Medulla oblongata (tissue), 1 donor: ENCODE data around the gene HGS.
"Not testable (repeated sequence)": the region's sequence is repeated elsewhere in the genome, so short reads cannot be mapped to it uniquely, and the experiment has no call there.

Experiments used
- DNase-seq: peaks from one replicate; pipeline ENCODE4 v3.0.0-alpha.2; 2015; ENCODE audit errors: extremely low spot score

The HGS gene

DNA sequence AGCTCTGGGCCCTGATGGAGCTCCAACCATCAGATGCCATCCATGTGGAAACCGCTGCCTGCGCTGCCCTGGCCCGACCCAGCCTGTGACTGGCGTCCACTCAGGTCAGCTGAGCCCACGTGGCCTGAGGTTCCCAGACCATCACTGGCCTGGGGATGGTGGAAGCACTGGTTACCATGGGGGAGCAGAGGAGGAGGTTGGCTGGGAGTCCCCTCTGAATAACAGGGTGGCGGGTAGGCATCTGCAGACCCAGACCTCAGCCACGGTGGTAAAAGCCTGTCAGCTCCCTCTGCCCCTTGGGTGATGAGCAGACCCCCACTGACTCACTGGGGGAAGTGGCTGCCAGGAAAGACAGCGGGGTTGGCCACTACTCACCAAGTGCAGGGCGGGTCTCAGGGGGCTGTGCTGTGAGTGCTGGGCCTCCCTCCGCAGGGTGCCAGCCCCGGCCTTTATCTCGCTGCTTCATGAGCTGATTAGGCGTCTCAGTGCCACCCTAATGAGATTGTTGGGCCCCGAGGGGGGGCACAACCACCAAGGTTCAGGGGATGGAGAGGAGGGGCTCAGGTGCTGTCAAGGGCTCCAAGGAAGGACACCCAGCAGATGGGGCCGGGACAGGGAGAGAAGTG, 27.6 kb upstream of the HGS start, which contains the start of gene PDE6G:
Gene PDE6G, minus strand, starts transcription at position 425 of the 626 bp plus-strand sequence. CDS start 3,237 bp downstream, outside the sequence.
- no peak for DNase-seq

DNA sequence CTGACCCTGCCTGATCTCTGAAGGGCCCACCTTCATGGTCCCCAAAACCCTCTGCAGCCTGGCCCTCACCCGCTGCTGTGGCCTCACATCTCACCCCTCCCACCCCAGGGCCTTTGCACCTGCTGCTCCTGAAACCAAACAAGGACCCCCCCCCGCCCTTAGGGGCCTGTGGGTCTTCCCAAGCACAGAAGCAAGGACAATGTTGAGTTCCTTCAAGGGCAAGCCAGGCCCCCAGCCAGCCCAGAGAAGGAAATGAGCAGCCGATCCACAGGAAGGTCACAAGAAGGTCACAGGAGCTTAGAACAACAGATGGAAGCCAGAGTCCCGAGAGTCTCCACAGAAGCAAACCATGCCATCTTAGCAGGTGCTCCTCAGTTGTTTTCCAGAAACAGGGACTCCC, 27.0 kb upstream of the HGS start:
- DNase-seq, result no peak

DNA sequence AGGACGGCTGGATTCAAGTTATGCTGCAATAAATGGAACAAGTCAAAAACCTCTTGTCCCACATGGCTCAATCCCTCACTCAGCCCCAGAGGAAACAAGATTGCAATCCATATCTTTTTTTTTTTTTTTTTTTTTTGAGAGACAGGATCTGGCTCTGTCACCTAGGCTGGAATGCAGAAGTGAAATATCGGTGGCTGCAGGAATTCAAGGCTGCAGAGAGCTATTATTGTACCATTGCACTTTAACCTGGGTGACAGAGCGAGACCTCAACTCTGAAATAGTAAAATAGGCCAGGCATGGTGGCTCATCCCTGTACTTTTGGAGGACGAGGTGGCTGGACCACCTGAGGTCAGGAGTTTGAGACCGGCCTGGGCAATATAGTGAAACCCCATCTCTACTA, 24.8 kb upstream of the HGS start:
- DNase-seq, result no peak

DNA sequence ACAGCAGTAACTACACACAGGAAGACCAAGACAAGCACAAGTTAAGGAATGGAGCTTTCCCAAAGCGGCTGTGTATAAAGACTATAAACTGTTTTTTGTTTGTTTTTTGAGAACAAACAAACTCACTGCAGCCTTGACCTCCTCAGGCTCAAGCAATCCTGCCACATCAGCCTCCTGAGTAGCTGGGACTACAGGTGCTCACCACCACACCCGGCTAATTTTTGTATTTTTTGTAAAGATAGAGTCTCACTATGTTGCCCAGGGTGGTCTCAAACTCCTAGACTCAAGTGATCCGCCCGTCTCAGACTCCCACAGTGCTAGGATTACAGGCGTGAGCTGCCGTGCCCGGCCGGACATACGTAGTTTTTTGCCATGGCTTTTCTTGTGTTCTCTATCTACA, 23.4 kb upstream of the HGS start:
- no peak for DNase-seq

DNA sequence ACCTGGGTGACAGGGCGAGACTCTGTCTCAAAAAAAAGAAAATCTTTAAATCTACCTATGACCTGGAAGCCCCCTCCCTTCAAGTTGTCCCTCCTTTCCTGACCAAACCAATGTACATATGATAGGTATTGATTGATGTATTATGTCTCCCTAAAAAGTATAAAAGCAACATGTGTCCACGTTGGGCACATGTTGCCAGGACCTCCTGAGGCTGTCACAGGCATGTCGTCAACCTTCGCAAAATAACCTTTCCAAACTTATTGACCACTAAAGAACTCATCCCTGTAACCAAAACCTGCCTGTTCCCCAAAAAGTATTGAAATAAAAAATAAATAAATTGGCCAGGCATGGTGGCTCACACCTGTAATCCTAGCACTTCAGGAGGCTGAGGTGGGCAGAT, 21.8 kb upstream of the HGS start:
- DNase-seq, result no peak

DNA sequence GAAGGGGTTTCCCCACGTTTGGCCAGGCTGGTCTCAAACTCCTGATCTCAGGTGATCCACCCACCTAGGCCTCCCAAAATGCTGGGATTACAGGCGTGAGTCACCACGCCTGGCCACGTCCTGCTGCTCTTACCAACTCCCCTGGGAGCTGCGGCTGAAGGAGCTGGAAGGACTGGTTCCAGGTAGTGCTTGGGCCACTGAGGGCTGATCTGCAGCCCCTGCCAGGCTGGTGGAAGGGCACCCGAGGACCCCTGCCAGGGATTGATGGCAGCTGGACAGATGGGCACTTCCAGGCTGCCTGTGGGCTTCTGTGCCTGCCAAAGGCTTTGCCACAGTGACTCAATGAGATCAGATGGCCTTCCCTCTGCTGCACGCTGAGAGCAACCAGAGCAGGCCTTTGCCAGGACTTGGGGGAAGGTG, 19.8 kb upstream of the HGS start:
- DNase-seq, result no peak

DNA sequence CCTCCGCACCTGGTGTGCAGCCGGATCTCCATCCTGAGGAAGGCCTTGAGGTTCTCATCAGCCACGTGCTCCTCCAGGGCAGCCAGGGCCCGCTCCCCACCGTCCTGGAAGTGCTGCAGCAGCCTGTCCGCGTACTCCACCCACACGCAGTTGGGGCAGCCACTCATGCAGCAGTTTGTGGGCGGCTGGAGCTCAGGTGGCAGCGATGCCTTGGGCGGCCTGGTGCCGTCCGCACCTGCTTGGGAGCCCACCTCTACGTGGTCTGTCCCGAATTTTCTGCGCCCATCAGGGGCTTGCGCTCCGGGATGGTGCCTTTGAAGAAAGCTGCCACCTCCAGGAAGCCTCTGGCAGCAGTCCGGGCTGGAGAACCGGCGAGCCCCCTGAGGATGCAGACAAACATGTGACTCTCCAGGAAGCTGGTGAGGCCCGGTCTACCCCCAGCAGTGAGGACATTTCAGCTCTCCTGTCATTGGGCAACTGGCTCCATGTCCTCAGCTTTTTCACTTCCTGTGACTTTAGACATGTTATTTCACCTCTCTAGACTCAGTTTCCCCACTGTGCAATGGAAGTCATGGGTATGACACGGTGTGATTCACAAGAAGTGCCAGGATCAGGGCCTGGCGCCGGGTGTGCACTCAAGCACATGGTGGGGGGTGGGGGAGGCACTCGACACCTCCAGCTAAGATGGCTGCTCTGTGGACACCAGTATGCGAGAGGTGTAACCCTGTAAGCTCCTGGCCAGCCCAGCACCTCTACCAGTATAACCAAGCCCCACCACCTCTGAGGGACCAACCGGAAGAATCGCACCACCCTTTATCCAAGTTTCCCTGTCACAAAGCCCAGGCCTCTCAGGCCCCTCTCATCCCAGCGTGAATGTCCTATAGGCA, 18.4 kb upstream of the HGS start:
- DNase-seq, result no peak

DNA sequence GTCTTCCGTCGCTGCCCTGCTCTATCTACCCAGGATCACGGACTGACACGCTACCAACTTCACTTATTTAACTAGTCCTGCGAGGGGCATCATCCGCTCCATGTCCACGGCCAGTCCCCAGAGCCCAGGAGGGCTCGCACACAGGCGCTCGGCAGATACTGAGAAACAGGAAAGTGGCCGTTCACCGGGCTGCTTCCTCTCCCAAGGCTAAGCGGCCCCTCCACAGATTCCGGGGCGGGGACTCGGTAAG, 17.8 kb upstream of the HGS start:
- no peak for DNase-seq

DNA sequence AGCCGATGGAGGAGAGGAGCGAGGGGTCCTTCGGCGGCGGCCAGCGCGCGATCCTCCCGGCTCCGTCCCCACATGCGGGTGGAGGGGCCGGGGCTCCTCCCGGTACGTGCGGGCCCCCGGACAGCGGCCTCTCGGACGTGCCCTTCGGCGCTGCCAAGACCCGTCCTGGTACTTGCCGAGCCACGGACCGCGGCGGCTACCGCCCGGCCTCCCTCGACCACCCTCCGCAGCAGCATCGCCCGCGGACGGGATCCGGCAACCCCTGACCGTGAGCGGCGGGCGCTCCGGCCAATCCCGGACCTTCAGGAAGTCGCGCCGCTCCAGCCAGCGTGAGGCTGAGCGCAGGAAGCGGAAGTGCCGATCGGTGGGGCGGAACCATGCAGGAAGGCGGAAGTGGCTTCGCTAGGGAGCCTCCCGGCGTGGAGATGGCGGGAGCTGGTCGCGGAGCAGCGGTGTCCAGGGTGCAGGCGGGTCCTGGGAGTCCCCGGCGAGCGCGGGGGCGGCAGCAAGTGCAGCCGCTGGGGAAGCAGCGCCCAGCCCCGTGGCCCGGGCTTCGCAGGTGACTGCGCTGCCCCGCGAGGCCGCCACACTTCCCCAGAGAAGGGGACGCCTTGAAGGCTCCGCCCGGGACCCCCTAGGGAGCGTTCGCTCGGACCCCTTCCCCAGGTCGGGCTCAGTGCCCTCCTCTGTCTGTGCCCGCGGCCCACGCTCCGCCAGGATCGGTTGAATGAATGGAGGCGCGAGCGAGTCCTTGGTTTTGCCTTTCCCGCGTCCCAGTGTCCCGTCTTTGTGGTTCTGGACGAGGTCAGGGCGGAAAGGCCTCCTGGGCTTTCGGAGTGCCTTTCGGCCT, 17.2 kb upstream of the HGS start, which contains the start of the genes CCDC137 and OXLD1:
Gene CCDC137, plus strand, starts transcription at position 396 of the 850 bp plus-strand sequence. Its CDS starts 30 bp downstream, at position 426.
Gene OXLD1, minus strand, starts transcription at position 264 of the 850 bp plus-strand sequence. Its CDS starts 28 bp downstream, at position 236.
- peak; percentile 97 for DNase-seq

DNA sequence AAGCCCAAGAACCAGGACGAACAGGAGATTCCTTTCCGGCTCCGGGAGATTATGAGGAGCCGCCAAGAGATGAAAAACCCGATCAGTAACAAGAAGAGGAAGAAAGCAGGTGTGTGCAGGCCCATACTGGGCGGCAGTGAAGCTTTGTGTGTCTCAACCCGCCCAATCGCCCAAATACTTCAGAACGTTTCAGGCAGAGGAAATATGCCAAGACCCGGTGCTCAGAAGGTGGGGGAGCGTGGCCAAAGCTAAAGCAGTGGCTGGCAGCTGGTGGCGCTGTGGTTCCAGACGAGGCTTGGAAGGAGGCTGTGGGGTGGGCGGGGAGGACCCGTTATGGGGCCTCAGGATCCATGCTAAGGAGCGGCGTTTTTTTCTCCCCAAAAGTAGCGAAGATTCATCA, 16.1 kb upstream of the HGS start:
- no peak for DNase-seq

DNA sequence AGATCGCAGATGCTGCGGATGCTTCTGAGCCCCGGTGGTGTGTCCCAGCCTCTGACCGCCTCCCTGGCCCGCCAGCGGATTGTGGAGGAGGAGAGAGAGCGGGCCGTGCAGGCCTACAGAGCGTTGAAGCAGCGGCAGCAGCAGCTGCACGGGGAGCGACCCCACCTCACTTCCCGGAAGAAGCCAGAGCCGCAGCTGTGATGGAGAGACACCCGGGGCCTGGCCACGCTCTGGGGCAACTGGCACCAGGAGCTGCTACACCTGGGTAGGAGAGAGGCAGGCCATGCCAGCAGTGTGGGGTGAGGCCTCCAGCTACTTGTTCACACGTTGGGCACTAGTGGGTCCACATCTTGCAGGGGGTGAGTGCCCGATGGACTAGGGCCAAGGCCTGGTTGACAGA, 11.3 kb upstream of the HGS start:
- no peak for DNase-seq

DNA sequence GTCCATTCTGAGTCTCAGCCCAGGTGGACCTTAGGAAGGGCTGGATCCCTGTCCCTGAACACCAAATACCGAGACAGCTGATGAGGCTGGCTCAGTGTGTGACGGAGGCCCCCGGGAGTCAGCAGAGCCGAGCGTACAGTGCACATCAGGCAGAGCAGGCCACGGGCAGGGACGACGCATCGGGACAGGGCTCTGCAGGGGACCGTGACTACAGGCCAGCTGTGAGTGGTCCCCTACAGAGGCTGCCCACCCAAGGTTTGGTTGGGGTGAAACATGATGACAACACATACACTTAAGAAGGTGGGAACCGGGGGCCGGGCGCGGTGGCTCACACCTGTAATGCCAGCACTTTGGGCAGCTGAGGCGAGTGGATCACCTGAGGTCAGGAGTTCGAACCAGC, 10.9 kb upstream of the HGS start:
- no peak for DNase-seq

DNA sequence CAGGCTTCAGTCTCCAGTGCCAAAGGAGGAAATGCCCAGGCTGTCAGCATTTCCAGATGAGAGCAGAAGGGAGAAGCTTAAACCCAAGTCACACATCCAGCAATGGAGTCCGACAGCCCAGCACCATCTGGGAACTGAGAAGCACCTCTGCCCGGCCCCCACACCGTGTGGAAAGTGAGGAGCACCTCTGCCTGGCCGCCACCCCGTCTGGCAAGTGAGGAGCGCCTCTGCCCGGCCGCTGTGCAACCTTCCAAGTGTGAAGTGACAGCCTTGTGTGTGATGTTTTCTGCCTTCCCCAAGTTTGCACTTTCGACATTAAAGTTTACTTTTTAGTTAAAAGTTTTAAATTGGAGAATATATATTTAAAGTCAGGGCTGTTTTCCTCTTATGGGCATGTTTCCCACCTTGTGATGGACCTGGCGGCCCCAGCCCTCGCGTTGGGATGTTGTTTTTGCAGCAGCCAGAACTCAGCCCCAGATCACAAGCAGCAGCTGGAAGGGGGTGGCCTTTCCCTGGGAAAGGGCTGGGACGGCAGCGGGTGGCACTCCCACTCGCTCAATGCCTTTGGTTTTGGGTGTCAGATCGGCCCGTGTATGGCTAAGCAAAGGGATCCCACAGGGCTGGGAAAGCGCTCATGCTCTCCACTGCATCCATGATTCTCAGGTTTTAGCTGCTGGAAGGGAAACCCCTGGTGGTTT, 10.1 kb upstream of the HGS start:
- DNase-seq, result no peak

DNA sequence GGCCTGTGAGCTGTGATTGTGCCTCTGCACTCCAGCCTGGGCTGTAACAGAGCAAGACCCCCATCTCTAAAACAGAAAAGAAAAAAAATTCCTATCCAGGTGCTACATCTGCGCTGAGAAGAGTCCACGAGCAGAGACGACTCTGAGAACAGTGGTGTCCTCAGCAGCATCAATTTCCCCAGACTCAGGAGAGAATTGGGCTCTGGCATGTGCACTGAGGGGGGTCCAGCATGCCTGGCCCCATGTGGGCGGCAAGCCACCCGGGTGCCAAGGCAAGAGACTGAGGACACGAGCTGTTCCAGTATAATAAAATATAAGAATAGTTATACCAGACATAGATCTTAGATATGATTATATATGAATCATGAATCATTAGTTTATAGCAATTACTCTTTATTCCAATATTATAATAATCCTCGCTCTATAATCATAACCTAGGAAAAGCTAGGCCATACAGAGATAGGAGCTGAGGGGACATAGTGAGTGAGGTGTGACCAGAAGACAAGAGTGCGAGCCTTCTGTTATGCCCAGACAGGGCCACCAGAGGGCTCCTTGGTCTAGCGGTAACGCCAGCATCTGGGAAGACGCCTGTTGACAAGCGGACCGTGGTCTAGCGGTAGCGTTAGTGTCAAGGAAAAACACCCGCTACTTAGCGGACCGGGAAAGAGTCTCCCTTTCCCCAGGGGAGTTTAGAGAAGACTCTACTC, 8.1 kb upstream of the HGS start:
- DNase-seq, result not testable (repeated sequence)

DNA sequence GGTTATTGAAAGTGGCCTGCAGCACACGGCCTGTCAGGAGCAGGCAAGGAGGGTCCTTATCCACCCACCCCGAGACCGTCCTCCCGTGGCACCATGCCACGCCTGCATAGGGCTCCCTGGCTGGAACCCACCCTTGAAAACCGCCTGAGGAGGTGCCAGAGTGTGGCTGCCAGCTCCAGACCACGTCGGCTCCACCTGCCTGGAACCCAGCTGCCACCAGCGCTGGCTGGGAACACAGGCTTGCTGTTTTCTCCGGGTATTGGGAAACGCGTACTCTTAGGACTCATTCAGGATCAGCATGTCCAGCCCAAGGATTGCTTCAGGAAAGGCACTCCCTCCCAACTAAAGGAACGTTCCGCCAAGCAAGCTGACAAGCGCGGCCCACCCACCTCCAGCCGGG, 6.9 kb upstream of the HGS start:
- no peak for DNase-seq

DNA sequence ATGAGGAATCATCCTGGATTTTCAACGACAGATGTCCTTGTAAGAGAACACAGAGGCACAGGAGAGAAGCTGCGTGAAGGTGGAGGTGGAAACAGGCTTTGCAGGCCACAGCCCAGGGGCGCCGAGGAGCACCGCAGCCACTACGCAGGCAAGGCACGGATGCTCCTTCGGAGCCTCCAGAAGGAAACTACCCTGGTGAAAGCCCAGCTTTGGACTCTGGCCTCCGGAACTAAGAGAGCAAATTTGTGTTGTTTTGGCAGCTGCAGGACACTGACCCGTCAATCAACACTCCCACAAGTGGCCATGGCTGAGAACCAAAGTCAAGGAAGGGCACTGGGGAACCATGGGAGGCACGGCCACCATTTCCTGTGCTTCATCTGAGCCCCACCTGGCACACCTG, 3.7 kb upstream of the HGS start:
- DNase-seq, result no peak

DNA sequence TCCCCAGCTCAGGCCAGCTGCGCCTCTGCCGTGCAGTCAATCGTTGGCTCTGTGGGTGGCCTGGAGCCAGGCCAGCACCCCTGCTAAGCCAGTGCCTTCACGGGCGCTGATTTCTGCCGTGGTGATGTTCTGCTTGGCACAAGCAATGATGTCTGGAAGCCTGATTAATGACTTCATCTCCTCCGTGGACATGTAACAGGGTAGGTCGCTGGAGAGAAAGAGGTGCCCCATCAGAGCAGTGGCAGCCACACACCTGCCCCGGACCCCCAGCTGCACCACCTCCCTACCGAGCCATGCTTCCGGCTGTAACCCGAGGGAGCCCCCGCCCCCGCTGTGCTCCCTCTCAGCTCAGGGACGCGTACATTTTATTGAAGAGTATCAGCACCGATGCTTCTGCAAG, 2.1 kb upstream of the HGS start:
- no peak for DNase-seq

DNA sequence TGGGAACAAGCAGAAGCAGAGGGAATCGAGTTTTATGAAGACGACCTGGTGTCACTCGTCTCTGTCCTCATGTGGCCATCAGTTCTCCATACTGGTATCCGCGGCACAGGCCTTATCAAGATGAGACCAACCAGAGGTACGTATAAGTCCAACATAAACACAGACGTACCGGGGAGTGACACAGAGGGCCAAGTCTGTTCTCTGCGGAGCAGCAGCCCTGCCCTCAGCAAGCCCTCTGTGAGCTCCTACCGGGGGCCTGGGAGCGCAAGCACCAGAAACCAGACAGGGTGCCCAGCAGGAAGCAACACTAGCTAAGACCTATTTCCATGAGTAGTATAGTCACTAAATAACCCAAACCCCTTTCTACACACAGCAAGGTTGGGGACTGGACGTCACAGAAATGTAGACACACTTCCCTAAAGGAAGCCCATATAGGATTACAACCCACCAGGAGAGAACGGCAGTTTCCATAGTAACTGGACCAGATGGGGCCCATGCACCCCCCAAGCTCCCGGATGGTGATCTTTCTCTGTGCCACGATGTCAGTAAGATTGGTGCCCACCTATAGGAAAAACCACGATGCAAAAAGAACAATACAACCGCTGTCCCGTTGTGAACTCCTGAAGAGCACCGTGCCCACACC, 1.1 kb upstream of the HGS start:
- no peak for DNase-seq

DNA sequence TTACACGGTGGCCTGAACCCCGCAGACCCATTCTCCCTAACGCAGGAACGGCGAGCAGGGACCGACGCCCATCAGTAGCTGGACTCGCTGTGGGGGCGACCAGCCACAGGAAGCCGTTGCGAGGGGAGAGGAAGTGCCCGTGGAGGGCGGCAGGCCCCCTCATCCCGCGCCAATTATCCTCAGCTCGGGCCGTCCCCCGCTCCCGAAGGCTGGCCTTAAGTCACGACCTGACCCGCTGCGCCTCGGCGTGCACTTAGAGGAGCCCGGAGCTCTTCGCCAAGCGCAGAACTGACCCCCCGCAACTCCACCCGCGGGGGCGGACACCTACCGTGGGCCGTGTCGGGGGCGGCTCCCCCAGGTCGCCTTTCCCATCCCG, 615 bp upstream of the HGS start:
- DNase-seq, result no peak

DNA sequence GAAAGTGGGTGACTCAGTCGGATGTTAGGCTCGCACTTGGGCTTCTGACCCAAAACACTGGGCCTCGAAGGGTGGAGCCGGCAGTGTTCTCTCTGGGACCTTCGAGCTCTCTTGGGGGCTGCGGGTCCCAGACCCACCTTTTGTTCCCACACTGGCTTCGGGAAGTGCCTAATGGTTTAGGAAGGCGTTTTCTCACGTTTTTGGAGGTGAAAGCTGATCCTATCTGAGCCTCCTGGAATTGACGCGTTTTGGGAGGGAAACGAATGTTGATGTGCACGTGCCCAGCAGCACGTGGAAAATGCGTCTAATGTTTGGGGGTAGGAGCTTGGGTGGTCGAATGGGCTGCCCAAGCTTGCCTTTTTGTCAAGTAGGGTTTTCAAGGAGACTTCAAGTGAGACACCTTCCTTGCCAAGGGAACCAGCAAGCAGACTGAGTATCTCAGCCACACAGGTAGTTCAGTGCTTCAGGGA, 666 bp downstream of the HGS start:
- DNase-seq, result no peak

DNA sequence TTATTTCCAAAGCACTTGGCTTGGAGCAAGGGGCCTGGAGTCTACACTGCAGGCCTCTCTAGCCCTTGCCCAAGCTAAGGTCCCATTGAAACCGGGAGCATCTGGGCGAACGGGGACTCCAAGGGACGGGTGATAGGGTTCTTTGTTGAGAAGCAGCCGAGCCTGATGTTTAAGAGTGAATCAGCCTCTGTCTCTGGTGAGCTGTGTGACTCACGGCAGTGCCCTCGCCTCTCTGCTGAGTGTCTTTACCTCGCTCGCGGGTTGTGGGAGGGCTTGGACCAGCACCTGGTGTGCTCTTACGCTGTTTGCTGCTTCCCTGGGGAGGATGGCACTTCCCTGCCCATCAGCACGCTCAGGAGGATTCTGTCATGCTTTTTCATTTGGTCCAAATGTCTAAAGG, 1.3 kb downstream of the HGS start:
- DNase-seq, result no peak
